Epithelial cell of proximal tubule (primary cell): ENCODE measurements around the gene RCSD1. TPM values are rescaled to one million over a fixed set of nuclear protein-coding genes. Genes with fewer than 3 reads are reported as not detected.
"Not testable (repeated sequence)": the region's sequence is repeated elsewhere in the genome, so short reads cannot be mapped to it uniquely, and the experiment has no call there.

ENCODE experiments used
- DNase-seq: peaks from one replicate; pipeline ENCODE4 v3.0.0-alpha.2; 2011; ENCODE audit warnings: low read depth
- H3K4me3 ChIP-seq: 2 replicates; pipeline ENCODE4 v1.5.1; 2011; ENCODE audit warnings: low read depth, mild to moderate bottlenecking, low read length
- total RNA-seq: library from RNA; depleted of rRNA; stranded (reverse); fragments of >200 nt; gene quantifications from 2 replicates; pipeline ENCODE4 v1.2.3, GENCODE V29; 2015
- TF ChIP-seq, protein P1 (sequence below): conservative IDR thresholded peaks from 2 replicates; pipeline ENCODE4 v1.5.1; 2012; ENCODE audit warnings: low read depth, mild to moderate bottlenecking, low read length

Gene RCSD1
- total RNA-seq, 1 donor from 2014 or later: not detected

- TF ChIP-seq, protein P1, sequence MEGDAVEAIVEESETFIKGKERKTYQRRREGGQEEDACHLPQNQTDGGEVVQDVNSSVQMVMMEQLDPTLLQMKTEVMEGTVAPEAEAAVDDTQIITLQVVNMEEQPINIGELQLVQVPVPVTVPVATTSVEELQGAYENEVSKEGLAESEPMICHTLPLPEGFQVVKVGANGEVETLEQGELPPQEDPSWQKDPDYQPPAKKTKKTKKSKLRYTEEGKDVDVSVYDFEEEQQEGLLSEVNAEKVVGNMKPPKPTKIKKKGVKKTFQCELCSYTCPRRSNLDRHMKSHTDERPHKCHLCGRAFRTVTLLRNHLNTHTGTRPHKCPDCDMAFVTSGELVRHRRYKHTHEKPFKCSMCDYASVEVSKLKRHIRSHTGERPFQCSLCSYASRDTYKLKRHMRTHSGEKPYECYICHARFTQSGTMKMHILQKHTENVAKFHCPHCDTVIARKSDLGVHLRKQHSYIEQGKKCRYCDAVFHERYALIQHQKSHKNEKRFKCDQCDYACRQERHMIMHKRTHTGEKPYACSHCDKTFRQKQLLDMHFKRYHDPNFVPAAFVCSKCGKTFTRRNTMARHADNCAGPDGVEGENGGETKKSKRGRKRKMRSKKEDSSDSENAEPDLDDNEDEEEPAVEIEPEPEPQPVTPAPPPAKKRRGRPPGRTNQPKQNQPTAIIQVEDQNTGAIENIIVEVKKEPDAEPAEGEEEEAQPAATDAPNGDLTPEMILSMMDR: peak; percentile 93
- DNase-seq: peak; percentile 56
- H3K4me3 ChIP-seq: peak overlapping the region; percentile 89
These were observed 85.3 kb downstream of the RCSD1 start for GRCh38 chr1:167715157-167715999.

DNA sequence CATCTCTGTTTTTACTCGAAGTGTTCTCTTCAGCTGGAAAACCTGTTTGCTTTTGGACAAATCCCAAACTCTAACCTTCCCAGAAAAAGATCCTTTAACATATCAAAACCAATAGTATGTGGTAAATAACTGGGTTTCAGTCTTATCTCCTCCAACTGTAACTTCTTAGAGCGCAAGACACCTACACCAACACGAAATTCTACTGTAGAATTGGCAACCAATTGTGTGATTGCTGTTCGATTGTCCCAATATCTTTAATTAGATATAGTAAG is 85.9 kb downstream of the RCSD1 start:
- TF ChIP-seq, protein P1: no peak
- no peak for DNase-seq
- peak overlapping the region; percentile 89 for H3K4me3 ChIP-seq

DNA sequence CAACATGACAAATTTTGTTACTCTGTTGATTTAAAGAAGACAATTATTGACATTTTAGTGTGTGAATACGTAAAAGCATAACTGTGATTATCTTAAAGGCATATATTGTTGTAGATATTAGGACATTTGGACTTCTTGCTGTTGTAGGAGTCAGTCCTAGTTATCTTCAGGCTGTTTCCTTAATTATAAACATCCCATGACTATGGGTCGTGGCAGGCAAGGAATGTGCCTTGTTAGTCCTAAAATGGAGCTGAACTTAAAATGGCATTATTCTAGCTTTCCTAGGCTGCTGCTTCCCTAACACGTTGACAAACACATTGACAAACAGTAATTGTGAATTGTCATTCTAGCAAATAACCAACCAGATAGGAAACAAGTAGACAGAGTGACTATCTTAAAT is 87.3 kb downstream of the RCSD1 start:
- H3K4me3 ChIP-seq: no peak overlapping the region
- TF ChIP-seq, protein P1: no peak
- DNase-seq: no peak

GRCh38 chr1:167718914-167719691 is 89.1 kb downstream of the RCSD1 start:
- TF ChIP-seq, protein P1: no peak
- DNase-seq: no peak
- no peak overlapping the region for H3K4me3 ChIP-seq

DNA sequence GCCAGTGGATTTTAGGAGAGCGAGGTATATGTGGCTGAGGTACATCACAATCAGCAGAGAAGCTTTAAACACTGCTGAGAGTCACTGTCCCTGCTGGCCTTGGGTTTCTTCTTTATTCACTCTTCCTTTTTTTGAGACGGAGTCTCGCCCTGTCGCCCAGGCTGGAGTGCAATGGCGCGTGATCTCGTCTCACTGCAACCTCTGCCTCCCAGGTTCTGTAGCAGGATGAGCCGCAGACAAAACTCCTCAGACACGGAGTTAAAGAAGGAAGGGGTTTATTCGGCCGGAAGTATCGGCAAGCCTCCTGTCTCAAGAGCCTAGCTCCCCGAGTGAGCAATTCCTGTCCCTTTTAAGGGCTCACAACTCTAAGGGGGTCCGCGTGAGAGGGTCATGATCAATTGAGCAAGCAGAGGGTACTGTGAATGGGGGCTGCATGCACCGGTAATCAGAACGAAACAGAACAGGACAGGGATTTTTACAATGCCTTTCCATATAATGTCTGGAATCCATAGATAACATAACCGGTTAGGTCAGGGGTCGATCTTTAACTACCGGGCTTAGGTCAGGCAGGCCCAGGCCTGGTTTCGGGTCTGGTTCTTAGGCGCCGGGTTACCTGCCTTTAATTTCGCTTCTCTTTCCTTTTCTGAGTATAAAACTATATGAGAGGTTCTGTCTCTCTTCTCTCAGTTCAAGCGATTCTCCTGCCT is 89.8 kb downstream of the RCSD1 start:
- not testable (repeated sequence) for H3K4me3 ChIP-seq, DNase-seq

- peak overlapping the region; percentile 70 for H3K4me3 ChIP-seq
- TF ChIP-seq, protein P1: peak; percentile 66
- no peak for DNase-seq
These were observed 91.1 kb downstream of the RCSD1 start for GRCh38 chr1:167720965-167721616.
